Coronary artery (tissue), 2 donors: ENCODE data around the gene TMEM217.

Source experiments
- DNase-seq: peaks from one replicate; pipeline ENCODE4 v3.0.0-alpha.2; 2017; ENCODE audit warnings: low spot score
- H3K27ac ChIP-seq, 2 donors: fragments of 200-600 bp; sonication (generic); one replicate each; pipeline ENCODE4 v1.5.1; 2016 to 2019
- H3K4me3 ChIP-seq: fragments of 200-600 bp; sonication (generic); 2 replicates; pipeline ENCODE4 v1.5.1; 2016; ENCODE audit warnings: mild to moderate bottlenecking, moderate library complexity
- TF ChIP-seq, protein P1 (sequence below): fragments of 200-600 bp; sonication (generic); IDR thresholded peaks from one replicate; pipeline ENCODE4 v1.5.1; 2019; ENCODE audit warnings: antibody characterized with exemption

TMEM217 gene

DNA sequence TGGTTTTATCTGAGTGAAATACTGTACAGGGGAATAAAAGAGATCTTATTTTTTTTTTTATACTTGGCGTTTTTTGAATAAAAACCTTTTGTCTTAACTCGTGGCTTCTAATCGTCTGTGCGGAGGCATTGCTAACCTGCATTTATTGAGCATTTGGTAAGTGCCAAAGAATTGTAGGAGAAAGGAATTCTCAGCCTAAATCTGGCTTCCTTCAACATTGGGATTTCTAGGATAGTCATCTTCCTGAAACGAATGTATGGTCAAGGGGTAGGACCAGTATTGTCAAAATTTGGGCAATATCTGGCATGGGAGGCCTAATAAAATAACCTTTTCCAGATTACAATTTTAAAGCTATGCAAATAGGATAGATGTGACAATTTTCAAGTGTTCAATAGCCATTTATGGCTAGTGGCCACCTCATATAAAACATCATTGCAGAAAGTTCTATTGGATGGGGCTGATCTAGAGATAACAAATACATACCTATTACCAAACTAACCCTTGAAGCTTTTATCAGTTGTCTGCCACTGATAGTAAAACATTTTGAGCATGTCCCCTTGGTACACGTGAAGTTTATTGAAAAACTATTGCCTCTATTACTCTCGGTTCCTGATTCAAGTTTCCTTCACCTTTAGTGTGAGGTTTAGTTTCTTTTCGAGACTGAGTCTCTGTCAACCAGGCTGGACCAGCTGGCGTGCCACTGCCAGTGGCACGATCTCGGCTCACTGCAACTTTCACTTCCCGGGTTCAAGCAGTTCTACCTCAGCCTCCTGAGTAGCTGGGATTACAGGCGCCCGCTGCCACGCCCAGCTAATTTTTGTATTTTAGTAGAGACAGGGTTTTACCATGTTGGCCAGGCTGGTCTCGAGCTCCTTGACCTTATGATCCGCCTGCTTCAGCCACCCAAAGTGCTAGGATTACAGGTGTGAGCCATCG is 82.3 kb downstream of the TMEM217 start:
- no peak for DNase-seq
- Histone ChIP-seq H3K4me3 (no peak overlapping the region), H3K27ac (no peak overlapping the region)
- TF ChIP-seq, protein P1, sequence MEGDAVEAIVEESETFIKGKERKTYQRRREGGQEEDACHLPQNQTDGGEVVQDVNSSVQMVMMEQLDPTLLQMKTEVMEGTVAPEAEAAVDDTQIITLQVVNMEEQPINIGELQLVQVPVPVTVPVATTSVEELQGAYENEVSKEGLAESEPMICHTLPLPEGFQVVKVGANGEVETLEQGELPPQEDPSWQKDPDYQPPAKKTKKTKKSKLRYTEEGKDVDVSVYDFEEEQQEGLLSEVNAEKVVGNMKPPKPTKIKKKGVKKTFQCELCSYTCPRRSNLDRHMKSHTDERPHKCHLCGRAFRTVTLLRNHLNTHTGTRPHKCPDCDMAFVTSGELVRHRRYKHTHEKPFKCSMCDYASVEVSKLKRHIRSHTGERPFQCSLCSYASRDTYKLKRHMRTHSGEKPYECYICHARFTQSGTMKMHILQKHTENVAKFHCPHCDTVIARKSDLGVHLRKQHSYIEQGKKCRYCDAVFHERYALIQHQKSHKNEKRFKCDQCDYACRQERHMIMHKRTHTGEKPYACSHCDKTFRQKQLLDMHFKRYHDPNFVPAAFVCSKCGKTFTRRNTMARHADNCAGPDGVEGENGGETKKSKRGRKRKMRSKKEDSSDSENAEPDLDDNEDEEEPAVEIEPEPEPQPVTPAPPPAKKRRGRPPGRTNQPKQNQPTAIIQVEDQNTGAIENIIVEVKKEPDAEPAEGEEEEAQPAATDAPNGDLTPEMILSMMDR: no peak

DNA sequence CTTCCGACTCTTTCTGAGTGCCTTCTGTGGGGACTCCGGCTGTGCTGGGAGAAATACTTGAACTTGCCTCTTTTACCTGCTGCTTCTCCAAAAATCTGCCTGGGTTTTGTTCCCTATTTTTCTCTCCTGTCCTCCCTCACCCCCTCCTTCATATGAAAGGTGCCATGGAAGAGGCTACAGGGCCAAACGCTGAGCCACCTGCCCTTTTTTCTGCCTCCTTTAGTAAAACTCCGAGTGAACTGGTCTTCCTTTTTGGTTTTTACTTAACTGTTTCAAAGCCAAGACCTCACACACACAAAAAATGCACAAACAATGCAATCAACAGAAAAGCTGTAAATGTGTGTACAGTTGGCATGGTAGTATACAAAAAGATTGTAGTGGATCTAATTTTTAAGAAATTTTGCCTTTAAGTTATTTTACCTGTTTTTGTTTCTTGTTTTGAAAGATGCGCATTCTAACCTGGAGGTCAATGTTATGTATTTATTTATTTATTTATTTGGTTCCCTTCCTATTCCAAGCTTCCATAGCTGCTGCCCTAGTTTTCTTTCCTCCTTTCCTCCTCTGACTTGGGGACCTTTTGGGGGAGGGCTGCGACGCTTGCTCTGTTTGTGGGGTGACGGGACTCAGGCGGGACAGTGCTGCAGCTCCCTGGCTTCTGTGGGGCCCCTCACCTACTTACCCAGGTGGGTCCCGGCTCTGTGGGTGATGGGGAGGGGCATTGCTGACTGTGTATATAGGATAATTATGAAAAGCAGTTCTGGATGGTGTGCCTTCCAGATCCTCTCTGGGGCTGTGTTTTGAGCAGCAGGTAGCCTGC is 83.2 kb downstream of the TMEM217 start:
- H3K4me3 ChIP-seq: peak overlapping the region; percentile 18
- no peak for DNase-seq
- TF ChIP-seq, protein P1: no peak
- no peak overlapping the region for H3K27ac ChIP-seq

DNA sequence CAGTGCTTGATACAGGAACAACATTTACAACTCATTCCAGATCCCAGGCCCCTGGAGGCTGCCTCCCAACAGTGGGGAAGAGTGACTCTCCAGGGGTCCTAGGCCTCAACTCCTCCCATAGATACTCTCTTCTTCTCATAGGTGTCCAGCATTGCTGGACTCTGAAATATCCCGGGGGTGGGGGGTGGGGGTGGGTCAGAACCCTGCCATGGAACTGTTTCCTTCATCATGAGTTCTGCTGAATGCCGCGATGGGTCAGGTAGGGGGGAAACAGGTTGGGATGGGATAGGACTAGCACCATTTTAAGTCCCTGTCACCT is 83.8 kb downstream of the TMEM217 start:
- TF ChIP-seq, protein P1: no peak
- Histone ChIP-seq H3K4me3 (peak overlapping the region; percentile 23), H3K27ac (peak overlapping the region in 1 of 2 donors; percentile 12)
- DNase-seq: no peak

DNA sequence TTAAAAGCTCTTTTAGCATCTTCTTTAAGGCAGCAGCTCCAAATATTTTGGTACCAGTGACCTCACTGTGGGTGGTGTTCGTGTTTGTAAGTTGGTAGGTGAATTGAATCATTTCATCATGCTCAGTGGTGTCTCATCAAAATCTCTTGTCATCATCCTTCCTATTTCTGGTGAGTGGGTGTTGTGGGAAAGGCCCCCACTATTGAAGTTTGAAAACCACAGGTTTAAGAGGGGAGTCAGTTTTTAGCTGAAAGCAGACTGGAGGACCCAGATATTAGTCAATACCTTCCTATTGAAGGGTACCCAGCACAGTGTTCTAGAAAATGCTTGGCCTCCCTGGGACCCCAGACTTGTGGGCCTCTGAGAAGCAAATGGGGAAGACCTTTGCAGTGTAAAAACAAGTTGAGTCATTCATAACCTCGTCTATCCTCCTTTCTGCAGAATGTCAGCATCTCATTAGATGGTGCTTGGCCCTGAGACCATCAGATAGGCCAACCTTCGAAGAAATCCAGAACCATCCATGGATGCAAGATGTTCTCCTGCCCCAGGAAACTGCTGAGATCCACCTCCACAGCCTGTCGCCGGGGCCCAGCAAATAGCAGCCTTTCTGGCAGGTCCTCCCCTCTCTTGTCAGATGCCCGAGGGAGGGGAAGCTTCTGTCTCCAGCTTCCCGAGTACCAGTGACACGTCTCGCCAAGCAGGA is 84.3 kb downstream of the TMEM217 start:
- TF ChIP-seq, protein P1: no peak
- Histone ChIP-seq H3K27ac (peak overlapping the region; percentile 12 to 19), H3K4me3 (peak overlapping the region; percentile 23)
- no peak for DNase-seq

DNA sequence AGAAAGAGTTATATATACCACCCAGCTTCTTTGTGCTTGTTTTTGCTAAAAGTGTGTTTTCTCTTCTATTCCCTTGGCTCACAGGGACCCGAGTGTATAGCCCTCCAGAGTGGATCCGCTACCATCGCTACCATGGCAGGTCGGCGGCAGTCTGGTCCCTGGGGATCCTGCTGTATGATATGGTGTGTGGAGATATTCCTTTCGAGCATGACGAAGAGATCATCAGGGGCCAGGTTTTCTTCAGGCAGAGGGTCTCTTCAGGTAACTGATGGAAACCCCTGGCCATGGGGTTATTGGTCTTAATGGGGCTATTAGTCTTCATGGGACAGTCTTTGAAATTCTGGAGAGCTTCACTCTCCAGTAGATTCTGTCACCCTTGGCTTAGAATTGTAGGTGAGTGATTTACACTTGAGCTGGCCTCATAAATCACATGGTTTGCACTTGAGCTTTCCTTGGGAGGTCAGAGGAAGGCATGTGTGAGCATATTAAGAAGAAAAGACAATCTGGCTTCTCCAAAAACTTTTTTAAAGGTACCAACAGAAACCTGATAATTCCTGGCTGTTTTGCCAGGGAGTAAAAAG is 84.9 kb downstream of the TMEM217 start:
- Histone ChIP-seq H3K27ac (peak overlapping the region in 1 of 2 donors; percentile 19), H3K4me3 (peak overlapping the region; percentile 90)
- TF ChIP-seq, protein P1: no peak
- no peak for DNase-seq

DNA sequence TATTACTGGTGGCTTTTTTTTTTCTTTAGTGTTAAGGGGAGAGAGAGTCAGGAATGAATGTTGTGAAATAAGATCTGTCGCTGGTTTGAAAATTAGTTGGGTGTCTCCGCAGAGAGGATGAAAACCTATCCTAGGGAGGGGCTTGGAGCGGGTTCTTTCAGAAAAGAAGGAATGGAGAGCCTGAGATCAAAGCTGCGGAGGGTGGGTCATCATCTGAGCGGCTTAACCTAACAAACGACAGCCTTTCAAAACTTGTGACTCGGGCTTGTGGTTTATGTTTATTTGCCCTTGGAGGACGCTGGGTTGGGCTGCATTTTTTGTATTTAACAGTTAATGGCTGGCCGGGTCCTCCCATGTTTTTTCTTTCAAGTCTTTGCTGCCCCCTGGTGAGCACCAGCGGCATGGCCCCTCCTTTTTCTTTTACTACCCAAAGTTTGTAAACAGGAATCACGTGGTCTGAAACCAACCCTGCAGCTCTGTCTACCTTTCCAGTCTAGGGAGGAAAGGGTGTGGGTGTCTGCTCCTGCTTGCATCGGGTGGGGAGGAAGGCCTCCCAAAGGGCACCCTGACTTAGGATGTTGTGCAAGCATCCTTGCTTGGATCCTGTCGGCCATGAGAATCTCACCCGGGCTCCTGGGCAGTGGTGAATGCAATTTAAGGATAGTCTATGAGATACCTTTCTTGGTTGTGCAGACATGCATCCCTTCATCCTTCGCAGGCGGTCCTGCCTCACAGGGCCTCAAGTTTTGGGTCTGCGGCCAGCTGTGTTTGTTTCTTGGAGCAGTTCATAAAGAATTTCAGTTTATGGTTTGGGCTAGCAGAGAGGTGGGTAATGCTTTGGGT is 85.8 kb downstream of the TMEM217 start:
- Histone ChIP-seq H3K4me3 (peak overlapping the region; percentile 90), H3K27ac (peak overlapping the region; percentile 91 to 92)
- TF ChIP-seq, protein P1: peak; percentile 87
- DNase-seq: peak; percentile 92
